ENCODE measurements around the gene GPR33.

The GPR33 gene

DNA sequence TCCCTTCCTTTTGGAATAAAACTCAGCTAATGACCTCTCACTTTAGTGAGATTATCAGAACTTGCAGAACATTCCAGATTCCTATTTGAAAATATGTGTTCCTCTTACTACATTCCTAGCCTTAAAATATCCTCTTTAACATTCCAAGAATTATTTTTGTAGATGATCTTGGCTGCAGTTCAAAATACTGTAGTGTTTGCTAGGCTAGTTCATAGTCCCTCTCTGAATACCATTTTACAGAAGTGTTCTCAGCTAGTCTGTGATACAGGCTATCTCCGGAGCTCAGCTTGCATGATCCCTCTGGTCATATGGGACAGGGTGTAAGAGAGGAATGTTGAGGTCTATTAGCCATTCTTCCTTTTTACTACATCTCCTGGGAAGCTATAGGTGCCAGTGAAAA lies 17.6 kb upstream of the GPR33 start:
- 0 out of 22 replicates have a peak, but pooled peaks cover 0 to under 1% (median 0%) of the 10 kb centered on the region in 11 experiments for H3K9me3 ChIP-seq (replicated peaks in 1 of 11)
- no peak for TF ChIP-seq Cebpa-rat (IDR thresholded peaks at IDR 0.05)
- H3K4me3 ChIP-seq = no peak overlapping the region
- no peaks in the 10 kb centered on the region for H3K27me3 ChIP-seq
- no peaks in the 10 kb centered on the region for H3K36me3 ChIP-seq
- H3K9ac ChIP-seq = no peak overlapping the region
- no peak overlapping the region for H3K4me2 ChIP-seq
- no peaks in the 10 kb centered on the region for H4K20me1 ChIP-seq
- no peak overlapping the region for H3K27ac ChIP-seq
- H3K4me1 ChIP-seq = no peaks in the 10 kb centered on the region

DNA sequence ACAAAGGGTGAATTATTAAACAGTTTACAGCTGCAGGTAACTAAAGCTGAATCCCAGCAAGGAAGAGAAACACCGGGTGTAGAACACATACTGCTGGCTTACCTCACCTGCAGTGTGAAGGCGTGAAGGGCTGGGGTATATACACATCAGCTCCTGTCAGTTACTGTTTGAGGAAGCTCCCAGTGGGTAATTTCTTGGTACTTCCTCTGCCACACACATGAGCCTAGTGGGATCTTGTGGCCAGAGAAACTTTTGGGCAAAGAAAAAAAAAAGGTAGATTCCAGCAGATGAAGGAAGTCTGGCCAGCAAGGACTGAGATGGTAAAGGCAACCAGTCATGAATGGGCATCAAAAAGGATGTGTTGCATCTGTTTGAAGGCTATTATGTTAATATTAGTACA lies 14.0 kb upstream of the GPR33 start:
- H3K4me1 ChIP-seq = no peaks in the 10 kb centered on the region
- no peak overlapping the region for H3K4me3 ChIP-seq
- no peak overlapping the region for H3K27ac ChIP-seq
- no peaks in the 10 kb centered on the region for H3K27me3 ChIP-seq
- no peak for TF ChIP-seq Cebpa-rat (IDR thresholded peaks at IDR 0.05)
- no peaks in the 10 kb centered on the region for H3K36me3 ChIP-seq
- H3K4me2 ChIP-seq = no peak overlapping the region
- H4K20me1 ChIP-seq = no peaks in the 10 kb centered on the region
- peaks cover 0 to 29% (median 14%) of the 10 kb centered on the region in 11 experiments; a peak in 13 of 22 replicates for H3K9me3 ChIP-seq (replicated peaks in 1 of 11)
- no peak overlapping the region for H3K9ac ChIP-seq

DNA sequence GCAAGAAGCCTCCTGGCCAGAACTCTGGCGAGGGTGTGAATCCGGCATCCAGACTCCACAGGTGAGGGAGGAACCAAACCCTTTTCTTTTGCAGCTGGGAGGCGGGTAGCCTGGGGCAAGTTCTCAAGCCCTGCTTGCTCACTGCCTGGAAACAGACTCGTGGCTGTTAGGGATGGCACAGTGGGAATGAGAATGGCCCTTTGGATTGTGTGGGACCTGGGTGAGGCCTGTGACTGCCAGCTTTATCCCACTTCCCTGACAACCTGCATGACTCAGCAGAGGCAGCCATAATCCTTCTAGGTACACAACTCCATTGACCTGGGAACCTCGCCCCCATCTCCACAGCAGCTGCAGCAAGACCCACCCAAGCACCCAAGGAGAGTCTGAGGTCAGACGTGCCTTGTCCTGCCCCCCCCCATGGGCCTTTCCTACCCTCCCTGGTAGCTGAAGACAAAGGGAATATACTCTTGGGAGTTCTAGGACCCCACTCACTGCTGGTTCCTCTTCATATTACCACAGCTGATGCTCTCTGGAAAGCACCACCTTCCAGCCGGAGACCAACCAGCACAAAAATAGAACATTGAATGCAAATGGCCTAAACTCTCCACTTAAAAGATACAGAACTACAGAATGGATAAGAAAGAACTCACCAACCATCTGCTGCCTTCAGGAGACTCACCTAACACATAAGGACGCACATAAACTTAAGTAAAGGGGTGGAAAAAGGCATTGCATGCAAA lies 5.1 kb upstream of the GPR33 start:
- Histone ChIP-seq H3K4me3 (no peak overlapping the region), H4K20me1 (no peaks in the 10 kb centered on the region), H3K36me3 (no peaks in the 10 kb centered on the region), H3K9me3 (replicated peaks in 1 of 11) (peaks cover 0 to 32% (median 4%) of the 10 kb centered on the region in 11 experiments; a peak in 10 of 22 replicates), H3K4me2 (peak overlapping the region in 9 of 11 experiments; percentile 9 to 40 (median 27); a peak in 13 of 22 replicates), H3K4me1 (peaks cover 7 to 38% (median 30%) of the 10 kb centered on the region in 10 experiments), H3K27ac (no peak overlapping the region; a peak in 1 of 22 replicates), H3K9ac (no peak overlapping the region), H3K27me3 (peaks cover 0 to 56% (median 0%) of the 10 kb centered on the region in 11 experiments; a peak in 6 of 22 replicates)
- TF ChIP-seq Cebpa-rat (IDR thresholded peaks at IDR 0.05) = no peak

DNA sequence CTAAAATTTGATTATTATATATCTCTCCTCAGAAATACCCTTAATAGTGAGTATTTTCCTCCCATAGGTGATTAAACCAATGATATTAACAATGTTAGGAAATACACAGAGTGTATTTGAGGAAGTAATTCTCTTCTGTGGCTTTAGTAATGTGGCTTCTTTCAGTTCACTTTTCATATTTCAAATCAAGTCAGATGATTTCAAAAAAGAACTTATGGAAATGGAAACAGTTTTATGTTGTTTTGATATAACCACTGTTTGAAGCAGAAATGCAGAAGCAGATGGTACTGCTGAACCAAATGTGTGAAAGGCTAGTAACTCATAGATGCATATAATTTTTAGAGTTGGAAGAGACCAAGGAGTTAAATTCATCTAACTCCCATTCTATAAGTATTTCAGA lies 1.9 kb upstream of the GPR33 start:
- Histone ChIP-seq H3K4me2 (peak overlapping the region in 10 of 11 experiments; percentile 2 to 89 (median 46); a peak in 17 of 22 replicates), H3K27ac (peak overlapping the region in 1 of 11 experiments; percentile 26; a peak in 1 of 22 replicates), H3K36me3 (no peaks in the 10 kb centered on the region), H3K9me3 (replicated peaks in 1 of 11) (peaks cover 0 to 11% (median 4%) of the 10 kb centered on the region in 11 experiments; a peak in 3 of 22 replicates), H4K20me1 (no peaks in the 10 kb centered on the region), H3K9ac (no peak overlapping the region), H3K4me3 (no peak overlapping the region), H3K27me3 (peaks cover 0 to 56% (median 0%) of the 10 kb centered on the region in 11 experiments; a peak in 6 of 22 replicates), H3K4me1 (peaks cover 7 to 45% (median 28%) of the 10 kb centered on the region in 10 experiments)
- no peak for TF ChIP-seq Cebpa-rat (IDR thresholded peaks at IDR 0.05)

DNA sequence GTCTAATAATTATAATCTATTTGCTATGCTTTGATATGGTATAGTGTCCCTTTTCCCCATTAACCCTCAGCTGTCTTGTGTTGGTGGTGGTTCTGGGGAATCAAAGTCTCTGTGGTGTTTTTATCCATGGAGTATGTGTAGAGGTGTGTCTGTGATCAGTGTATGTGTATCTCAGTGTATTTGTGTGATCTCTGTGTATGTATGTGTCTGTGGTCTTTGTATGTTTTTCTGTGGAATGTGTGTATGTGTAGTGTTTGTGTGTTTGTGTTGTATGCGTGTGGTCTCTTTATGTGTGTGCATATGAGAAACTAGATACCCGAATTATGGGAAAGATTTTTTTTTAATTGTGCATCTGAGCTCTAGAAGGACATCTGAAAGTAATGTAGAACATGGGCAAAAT lies 1.1 kb downstream of the GPR33 start:
- Histone ChIP-seq H3K27me3 (peaks cover 0 to 32% (median 0%) of the 10 kb centered on the region in 11 experiments; a peak in 6 of 22 replicates), H3K4me3 (no peak overlapping the region), H4K20me1 (no peaks in the 10 kb centered on the region), H3K9ac (no peak overlapping the region), H3K4me1 (peaks cover 6 to 36% (median 9%) of the 10 kb centered on the region in 10 experiments; a peak in 17 of 20 replicates), H3K36me3 (no peaks in the 10 kb centered on the region), H3K9me3 (replicated peaks in 1 of 11) (no peaks in the 10 kb centered on the region), H3K4me2 (no peak overlapping the region), H3K27ac (no peak overlapping the region)
- TF ChIP-seq Cebpa-rat (IDR thresholded peaks at IDR 0.05) = no peak

DNA sequence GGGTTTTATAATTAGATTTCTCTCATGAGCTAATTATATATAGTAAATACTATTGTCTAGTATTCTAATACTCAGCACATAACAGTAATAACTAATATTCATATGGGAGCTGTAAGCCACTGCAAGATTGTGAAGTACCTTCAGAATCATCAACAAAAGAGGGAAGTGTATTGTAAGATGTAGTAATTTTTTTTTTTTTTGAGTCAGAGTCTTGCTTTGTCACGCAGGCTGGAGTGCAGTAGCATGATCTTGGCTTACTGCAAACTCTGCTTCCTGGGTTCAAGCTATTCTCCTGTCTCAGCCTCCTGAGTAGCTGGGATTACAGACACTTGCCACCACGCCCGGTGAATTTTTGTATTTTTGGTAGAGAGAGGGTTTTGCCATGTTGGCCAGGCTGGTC lies 3.1 kb downstream of the GPR33 start:
- no peaks in the 10 kb centered on the region for H3K36me3 ChIP-seq
- no peak overlapping the region for H3K9ac ChIP-seq
- no peak overlapping the region for H3K27ac ChIP-seq
- H3K4me2 ChIP-seq = no peak overlapping the region; a peak in 1 of 22 replicates
- no peaks in the 10 kb centered on the region for H3K9me3 ChIP-seq (replicated peaks in 1 of 11)
- TF ChIP-seq Cebpa-rat (IDR thresholded peaks at IDR 0.05) = no peak
- H3K4me3 ChIP-seq = no peak overlapping the region
- peaks cover 0 to 22% (median 0%) of the 10 kb centered on the region in 11 experiments; a peak in 6 of 22 replicates for H3K27me3 ChIP-seq
- no peaks in the 10 kb centered on the region for H4K20me1 ChIP-seq
- H3K4me1 ChIP-seq = peaks cover 0 to 24% (median 2%) of the 10 kb centered on the region in 10 experiments; a peak in 13 of 20 replicates

DNA sequence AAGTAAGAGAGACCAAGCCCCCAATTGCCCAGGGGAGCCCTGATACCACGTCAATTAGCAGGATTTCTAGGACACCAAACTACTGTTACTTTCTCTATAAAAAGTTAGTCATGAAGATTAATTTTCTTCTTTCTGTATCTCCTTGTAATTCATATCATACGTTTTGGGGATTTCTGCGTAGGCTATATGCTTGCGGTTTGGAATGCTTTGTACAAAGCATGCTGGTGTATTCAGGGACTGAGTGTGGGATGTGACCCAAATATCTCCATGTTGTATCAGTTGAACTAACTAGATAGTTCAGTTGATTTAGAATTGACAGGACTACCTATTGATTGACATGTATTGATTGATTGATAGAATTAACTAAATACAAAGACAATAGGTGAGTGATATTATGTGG lies 7.7 kb downstream of the GPR33 start:
- no peak overlapping the region for H3K4me3 ChIP-seq
- no peak overlapping the region for H3K9ac ChIP-seq
- H3K4me1 ChIP-seq = 0 out of 20 replicates have a peak, but pooled peaks cover 0 to 4% (median 0%) of the 10 kb centered on the region in 10 experiments
- H4K20me1 ChIP-seq = no peaks in the 10 kb centered on the region
- H3K27me3 ChIP-seq = no peaks in the 10 kb centered on the region; a peak in 1 of 22 replicates
- H3K27ac ChIP-seq = no peak overlapping the region
- no peak for TF ChIP-seq Cebpa-rat (IDR thresholded peaks at IDR 0.05)
- no peak overlapping the region for H3K4me2 ChIP-seq
- H3K36me3 ChIP-seq = no peaks in the 10 kb centered on the region
- no peaks in the 10 kb centered on the region for H3K9me3 ChIP-seq (replicated peaks in 1 of 11)

DNA sequence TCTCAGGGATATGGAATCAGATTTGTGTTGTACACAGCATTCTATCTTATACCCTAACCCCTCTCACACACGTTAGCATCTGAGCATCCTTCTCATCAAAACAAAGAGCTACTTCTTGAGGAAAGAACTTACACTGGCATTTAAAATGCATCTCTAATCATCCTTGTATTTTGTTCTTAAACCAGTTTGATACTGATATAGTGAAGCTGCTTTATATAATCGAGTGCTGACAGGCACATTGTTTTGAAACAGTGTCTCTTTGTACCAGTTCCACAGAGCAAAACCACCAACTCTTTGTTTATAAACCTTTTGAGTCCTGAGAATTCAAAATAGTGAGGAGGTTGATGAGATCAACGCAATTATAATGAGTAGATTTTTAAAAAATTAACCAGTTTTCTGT lies 8.8 kb downstream of the GPR33 start:
- Histone ChIP-seq H4K20me1 (no peaks in the 10 kb centered on the region), H3K27me3 (no peaks in the 10 kb centered on the region; a peak in 1 of 22 replicates), H3K9ac (no peak overlapping the region), H3K4me3 (no peak overlapping the region), H3K4me2 (no peak overlapping the region), H3K27ac (no peak overlapping the region), H3K9me3 (replicated peaks in 1 of 11) (peaks cover 0 to 6% (median 0%) of the 10 kb centered on the region in 11 experiments; a peak in 7 of 22 replicates), H3K36me3 (no peaks in the 10 kb centered on the region), H3K4me1 (0 out of 20 replicates have a peak, but pooled peaks cover 0 to 4% (median 0%) of the 10 kb centered on the region in 10 experiments)
- TF ChIP-seq Cebpa-rat (IDR thresholded peaks at IDR 0.05) = no peak

DNA sequence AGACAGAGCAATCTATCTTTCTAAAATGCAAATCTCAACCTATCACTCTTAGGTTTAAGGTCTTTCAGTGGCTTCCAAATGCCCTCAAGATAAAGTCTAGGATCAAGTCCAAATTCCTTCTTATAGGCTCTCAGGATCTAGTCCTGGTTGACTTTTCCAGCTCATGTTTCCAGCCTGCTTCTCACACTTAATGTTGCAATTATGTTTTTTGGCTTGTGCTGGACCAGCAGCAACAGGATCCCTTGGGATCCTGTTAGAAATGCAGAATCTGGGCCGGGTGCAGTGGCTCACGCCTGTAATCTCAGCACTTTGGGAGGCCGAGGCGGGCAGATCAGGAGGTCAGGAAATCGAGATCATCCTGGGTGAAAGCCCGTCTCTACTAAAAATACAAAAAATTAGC lies 10.6 kb downstream of the GPR33 start:
- Histone ChIP-seq H3K9ac (no peak overlapping the region), H3K27ac (no peak overlapping the region), H3K36me3 (no peaks in the 10 kb centered on the region), H3K27me3 (no peaks in the 10 kb centered on the region), H4K20me1 (no peaks in the 10 kb centered on the region), H3K4me2 (no peak overlapping the region), H3K4me1 (0 out of 20 replicates have a peak, but pooled peaks cover 0 to 4% (median 0%) of the 10 kb centered on the region in 10 experiments), H3K9me3 (replicated peaks in 1 of 11) (peaks cover 5 to 20% (median 13%) of the 10 kb centered on the region in 11 experiments; a peak in 18 of 22 replicates), H3K4me3 (no peak overlapping the region)
- no peak for TF ChIP-seq Cebpa-rat (IDR thresholded peaks at IDR 0.05)
